Measurements from ENCODE around the gene PLXNC1.

PLXNC1 gene

GRCh38 chr12:94258593-94258992 lies 110.2 kb downstream of the PLXNC1 start:
- TF ChIP-seq CTCF (IDR thresholded peaks at IDR 0.05), result no peak
- Histone ChIP-seq H3K4me3 (no peak overlapping the region), H3K27ac (no peak overlapping the region)
- no peak for DNase-seq (ENCODE audit: low spot score)

DNA sequence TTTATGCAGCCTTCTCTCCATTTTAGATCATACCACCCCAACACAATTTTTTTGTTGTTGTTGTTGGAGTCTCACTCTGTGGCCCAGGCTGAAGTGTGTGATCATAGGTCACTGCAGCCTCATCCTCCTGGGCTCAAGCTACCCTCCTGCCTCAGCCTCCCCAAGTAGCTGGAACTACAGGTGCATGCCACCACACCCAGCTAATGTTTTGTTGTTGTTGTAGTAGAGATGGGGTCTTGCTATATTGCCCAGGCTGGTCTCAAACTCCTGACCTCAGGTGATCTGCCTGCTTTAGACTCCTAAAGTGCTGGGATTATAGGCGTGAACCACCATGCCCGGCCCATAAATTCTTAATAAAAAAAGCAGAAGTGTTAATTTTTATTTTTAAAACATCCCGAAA lies 111.6 kb downstream of the PLXNC1 start:
- no peak for TF ChIP-seq CTCF (IDR thresholded peaks at IDR 0.05)
- Histone ChIP-seq H3K27ac (no peak overlapping the region), H3K4me3 (no peak overlapping the region)
- DNase-seq (ENCODE audit: low spot score), result no peak

- no peak for DNase-seq (ENCODE audit: low spot score)
- no peak for TF ChIP-seq CTCF (IDR thresholded peaks at IDR 0.05)
- Histone ChIP-seq H3K4me3 (no peak overlapping the region), H3K27ac (no peak overlapping the region)
Observed at GRCh38 chr12:94260717-94261116, 112.3 kb downstream of the PLXNC1 start.

DNA sequence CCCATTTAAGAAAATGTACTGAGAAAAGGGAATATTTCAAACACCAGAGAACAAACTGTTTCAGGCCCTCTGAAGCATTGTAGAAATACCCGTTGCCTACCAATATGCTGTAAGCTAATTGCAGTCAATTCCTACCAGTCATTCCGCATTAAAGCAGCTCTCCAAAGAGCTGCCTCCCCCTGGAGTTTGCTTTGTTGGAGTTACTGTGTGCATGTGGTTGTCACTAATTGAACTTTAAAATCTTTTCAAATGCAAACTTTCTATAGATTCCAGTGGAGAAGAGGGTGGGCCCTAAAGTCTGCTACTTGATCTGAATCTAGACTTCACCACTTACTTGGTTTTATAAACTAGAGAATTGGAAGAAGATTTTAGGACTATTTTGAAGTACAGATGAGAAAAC lies 112.7 kb downstream of the PLXNC1 start:
- no peak for TF ChIP-seq CTCF (IDR thresholded peaks at IDR 0.05)
- no peak overlapping the region for H3K4me3 ChIP-seq
- no peak for DNase-seq (ENCODE audit: low spot score)
- peak overlapping the region in 1 of 2 donors; percentile 90 for H3K27ac ChIP-seq

- Histone ChIP-seq H3K4me3 (peak overlapping the region; percentile 81), H3K27ac (peak overlapping the region; percentile 89 to 90)
- no peak for TF ChIP-seq CTCF (IDR thresholded peaks at IDR 0.05)
- DNase-seq (ENCODE audit: low spot score), result no peak
Observed at GRCh38 chr12:94261786-94262185, 113.4 kb downstream of the PLXNC1 start.

- no peak for TF ChIP-seq CTCF (IDR thresholded peaks at IDR 0.05)
Observed at GRCh38 chr12:94262228-94263010, 114.0 kb downstream of the PLXNC1 start.

More at GRCh38 chr12:94262228-94263010, 114.0 kb downstream of the PLXNC1 start:
- H3K4me3 ChIP-seq, result peak overlapping the region; percentile 81
- DNase-seq (ENCODE audit: low spot score), result peak; percentile 93
- H3K27ac ChIP-seq, result peak overlapping the region; percentile 89 to 90
